Liver (tissue), 2 donors: ENCODE measurements around the gene ANKRD2.

Experiments
- EGR1 ChIP-seq, 2 donors: IDR thresholded peaks; 2 replicates each; pipeline ENCODE4 v1.6.1; 2016 to 2018; ENCODE audit warnings: antibody characterized with exemption in 2 of 2, low read depth in 2 of 2
- TF ChIP-seq, protein P1 (sequence below): IDR thresholded peaks from 2 replicates; pipeline ENCODE4 v1.6.1; 2016; ENCODE audit warnings: antibody characterized with exemption
- donor health status: healthy.

DNA sequence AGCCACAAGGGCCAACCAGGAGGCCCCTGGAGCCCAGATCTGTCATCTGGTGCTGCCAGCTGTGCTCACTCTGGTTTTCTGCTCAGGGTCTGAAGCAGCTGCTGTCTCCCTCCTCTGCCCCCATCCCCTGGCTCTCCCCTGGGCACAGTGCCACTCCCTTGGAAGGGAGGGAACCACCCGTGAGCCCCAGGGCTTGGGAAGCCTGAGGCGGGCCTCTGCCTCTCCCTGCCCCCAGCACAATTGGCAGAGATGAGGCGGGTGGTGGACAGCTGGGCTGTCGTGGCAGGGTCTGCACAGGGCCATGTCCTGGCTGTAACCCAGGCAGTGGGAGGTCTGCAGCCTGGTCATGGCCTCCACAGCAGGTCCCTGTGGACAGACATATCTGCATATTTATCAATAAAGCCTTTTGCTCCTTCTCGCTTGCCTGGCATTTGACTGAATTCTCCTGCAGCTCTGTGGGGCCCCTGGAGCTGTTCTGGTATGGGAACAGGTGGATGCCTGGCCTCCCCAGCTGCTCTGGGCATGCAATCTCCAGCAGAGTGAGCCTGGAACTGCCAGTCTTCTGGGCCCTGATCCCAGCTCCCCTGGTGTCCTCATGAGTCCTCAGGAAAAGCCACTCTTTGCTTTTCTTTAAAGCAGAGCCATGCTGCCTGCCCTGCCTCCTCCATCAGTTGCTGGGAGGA is 1.6 kb upstream of the ANKRD2 start:
- TF ChIP-seq, protein P1, sequence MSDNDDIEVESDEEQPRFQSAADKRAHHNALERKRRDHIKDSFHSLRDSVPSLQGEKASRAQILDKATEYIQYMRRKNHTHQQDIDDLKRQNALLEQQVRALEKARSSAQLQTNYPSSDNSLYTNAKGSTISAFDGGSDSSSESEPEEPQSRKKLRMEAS = no peak
- TF ChIP-seq EGR1 (IDR thresholded peaks at IDR 0.05; ENCODE audit: low read depth in 2 of 2) = no peak
